Activated CD4-positive, alpha-beta memory T cell treated with anti-CD3 and anti-CD28 coated beads, Interleukin-2, amount 10 ng/mL, durations not matched to agents 7 days and 5 days (primary cell): Measurements from ENCODE around the gene NAP1L5. TPM values are rescaled to one million over a fixed set of nuclear protein-coding genes. Genes with fewer than 3 reads are reported as not detected.

ENCODE experiments used
- CTCF ChIA-PET: fragments of 350-600 bp; sonication (Branson Sonifier 250); formaldehyde crosslinking; loops from one replicate; lab custom pipeline; 2021; ENCODE audit warnings: antibody characterized with exemption, inconsistent platforms; lab: Charles Lee
- POLR2A ChIA-PET: fragments of 350-600 bp; sonication (Branson Sonifier 250); formaldehyde crosslinking; loops from one replicate; lab custom pipeline; 2021; ENCODE audit warnings: antibody characterized with exemption; lab: Charles Lee
- DNase-seq: peaks from one replicate; pipeline ENCODE4 v3.0.0-alpha.2; 2020
- H3K27ac Mint-ChIP-seq: one replicate; pipeline ENCODE4 v1.8.0; 2021; ENCODE audit warnings: mild to moderate bottlenecking, mixed read lengths
- H3K27me3 Mint-ChIP-seq: one replicate; pipeline ENCODE4 v1.8.0; 2021; ENCODE audit warnings: mixed read lengths
- H3K36me3 Mint-ChIP-seq: one replicate; pipeline ENCODE4 v1.8.0; 2021; ENCODE audit warnings: low read depth, mixed read lengths
- H3K4me1 Mint-ChIP-seq: one replicate; pipeline ENCODE4 v1.8.0; 2021; ENCODE audit warnings: mixed read lengths
- H3K4me3 Mint-ChIP-seq: one replicate; pipeline ENCODE4 v1.8.0; 2021; ENCODE audit warnings: mild to moderate bottlenecking, mixed read lengths
- H3K9me3 Mint-ChIP-seq: one replicate; pipeline ENCODE4 v1.8.0; 2021; ENCODE audit warnings: mixed read lengths
- total RNA-seq, 2 experiments: library from RNA; stranded (reverse); gene quantifications; one replicate each; pipeline ENCODE4 v1.2.3, GENCODE V29; 2021

The NAP1L5 gene
- total RNA-seq, 2 experiments from 2014 or later: 4.7 to 5.4 TPM

GRCh38 chr4:88719381-88719780 lies 21.8 kb upstream of the NAP1L5 start:
- no peaks in the 10 kb centered on the region for H3K4me1 Mint-ChIP-seq
- H3K4me3 Mint-ChIP-seq: no peak overlapping the region
- DNase-seq: no peak
- H3K27me3 Mint-ChIP-seq: no peaks in the 10 kb centered on the region
- no peak overlapping the region for H3K27ac Mint-ChIP-seq
- ChIA-PET CTCF (no interaction called here), POLR2A (no interaction called here)
- H3K9me3 Mint-ChIP-seq: peaks cover 19% of the 10 kb centered on the region
- peaks cover 37% of the 10 kb centered on the region for H3K36me3 Mint-ChIP-seq

- H3K36me3 Mint-ChIP-seq: peaks cover 44% of the 10 kb centered on the region
- H3K27me3 Mint-ChIP-seq: no peaks in the 10 kb centered on the region
- no peak overlapping the region for H3K27ac Mint-ChIP-seq
- ChIA-PET POLR2A (no interaction called here), CTCF (no interaction called here)
- no peak for DNase-seq
- no peak overlapping the region for H3K4me3 Mint-ChIP-seq
- peaks cover 19% of the 10 kb centered on the region for H3K9me3 Mint-ChIP-seq
- no peaks in the 10 kb centered on the region for H3K4me1 Mint-ChIP-seq
Observed at GRCh38 chr4:88718098-88718497, 20.5 kb upstream of the NAP1L5 start.

DNA sequence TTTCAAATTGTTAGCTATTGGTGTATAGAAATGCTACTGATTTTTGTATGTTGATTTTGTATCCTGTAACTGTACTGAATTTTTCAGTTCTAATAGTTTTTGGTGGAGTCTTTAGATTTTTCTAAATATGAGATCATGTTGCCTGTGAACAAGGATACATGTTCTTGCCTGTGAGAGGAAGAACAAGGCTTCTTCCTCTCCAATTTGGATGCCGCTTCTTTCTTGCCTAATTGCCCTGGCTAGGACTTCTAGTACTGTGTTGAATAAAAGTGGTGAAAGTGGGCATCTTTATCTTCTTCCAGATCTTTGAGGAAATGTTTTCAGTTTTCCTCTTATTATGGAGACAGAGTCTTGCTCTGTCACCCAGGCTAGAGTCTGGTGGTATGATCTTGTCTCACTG lies 16.2 kb upstream of the NAP1L5 start:
- POLR2A ChIA-PET: no interaction called here
- CTCF ChIA-PET: interaction anchor here (1.0 to 1.3 kb wide), 2 partner anchors 40 to 54 kb away, joined by 3 read pairs; no protein-coding TSS in a partner anchor
- peaks cover 59% of the 10 kb centered on the region for H3K36me3 Mint-ChIP-seq
- no peak overlapping the region for H3K4me3 Mint-ChIP-seq
- no peak overlapping the region for H3K27ac Mint-ChIP-seq
- H3K27me3 Mint-ChIP-seq: no peaks in the 10 kb centered on the region
- DNase-seq: no peak
- peaks cover 2% of the 10 kb centered on the region for H3K4me1 Mint-ChIP-seq
- H3K9me3 Mint-ChIP-seq: peaks cover 22% of the 10 kb centered on the region

DNA sequence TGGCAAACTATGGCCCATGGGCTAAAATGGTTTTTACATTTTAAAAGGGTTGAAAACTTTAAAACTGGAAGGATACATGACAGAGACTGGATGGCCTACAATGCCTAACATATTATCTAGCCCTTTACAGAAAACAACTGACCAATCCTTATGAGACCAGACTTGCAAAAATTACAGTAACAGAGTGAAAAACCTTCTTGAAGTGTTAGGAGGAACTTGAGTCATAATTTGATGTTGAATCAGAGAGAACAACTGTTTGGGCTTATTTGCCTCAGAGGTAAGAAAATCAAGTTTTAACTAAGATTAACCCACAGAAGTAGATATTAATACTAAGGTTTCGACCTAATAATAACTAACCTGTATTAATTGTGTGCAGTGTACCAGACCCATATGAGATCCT lies 12.4 kb upstream of the NAP1L5 start:
- no peak overlapping the region for H3K4me3 Mint-ChIP-seq
- ChIA-PET CTCF (no interaction called here), POLR2A (no interaction called here)
- H3K27me3 Mint-ChIP-seq: no peaks in the 10 kb centered on the region
- no peak overlapping the region for H3K27ac Mint-ChIP-seq
- DNase-seq: no peak
- H3K9me3 Mint-ChIP-seq: peaks cover 4% of the 10 kb centered on the region
- H3K4me1 Mint-ChIP-seq: peaks cover 2% of the 10 kb centered on the region
- H3K36me3 Mint-ChIP-seq: peaks cover 40% of the 10 kb centered on the region

GRCh38 chr4:88706574-88706973 lies 8.9 kb upstream of the NAP1L5 start:
- no peak overlapping the region for H3K27ac Mint-ChIP-seq
- H3K4me3 Mint-ChIP-seq: no peak overlapping the region
- H3K9me3 Mint-ChIP-seq: no peaks in the 10 kb centered on the region
- ChIA-PET POLR2A (no interaction called here), CTCF (interaction anchor here (1.3 kb wide), 1 partner anchor 316 kb away, joined by 3 read pairs; no protein-coding TSS in a partner anchor)
- DNase-seq: no peak
- H3K4me1 Mint-ChIP-seq: peaks cover 2% of the 10 kb centered on the region
- H3K36me3 Mint-ChIP-seq: peaks cover 24% of the 10 kb centered on the region
- no peaks in the 10 kb centered on the region for H3K27me3 Mint-ChIP-seq

GRCh38 chr4:88705805-88706492 lies 8.3 kb upstream of the NAP1L5 start:
- H3K9me3 Mint-ChIP-seq: no peaks in the 10 kb centered on the region
- no peak overlapping the region for H3K4me3 Mint-ChIP-seq
- no peak for DNase-seq
- ChIA-PET POLR2A (no interaction called here), CTCF (interaction anchor here (1.3 kb wide), 1 partner anchor 317 kb away, joined by 3 read pairs; no protein-coding TSS in a partner anchor)
- H3K27me3 Mint-ChIP-seq: no peaks in the 10 kb centered on the region
- peaks cover 24% of the 10 kb centered on the region for H3K36me3 Mint-ChIP-seq
- H3K4me1 Mint-ChIP-seq: peaks cover 2% of the 10 kb centered on the region
- no peak overlapping the region for H3K27ac Mint-ChIP-seq

DNA sequence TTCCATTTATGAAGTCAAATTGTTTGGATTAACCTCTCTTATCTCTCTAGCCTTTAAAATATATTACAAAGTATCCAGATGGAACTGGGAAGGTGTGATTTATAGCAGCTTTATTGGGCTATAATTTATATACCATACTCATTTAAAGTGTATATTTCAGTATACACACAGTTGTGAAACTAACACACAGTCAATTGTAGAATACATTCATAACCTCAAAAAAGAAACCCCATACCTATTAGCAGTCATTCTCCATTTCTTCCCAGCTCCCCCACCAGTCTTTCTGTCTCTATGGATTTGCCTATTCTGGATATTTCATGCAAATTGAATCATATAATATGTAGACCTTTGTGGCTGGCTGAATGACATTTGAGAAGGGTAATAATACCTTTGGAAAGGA lies 7.6 kb upstream of the NAP1L5 start:
- ChIA-PET POLR2A (no interaction called here), CTCF (no interaction called here)
- no peak overlapping the region for H3K27ac Mint-ChIP-seq

DNA sequence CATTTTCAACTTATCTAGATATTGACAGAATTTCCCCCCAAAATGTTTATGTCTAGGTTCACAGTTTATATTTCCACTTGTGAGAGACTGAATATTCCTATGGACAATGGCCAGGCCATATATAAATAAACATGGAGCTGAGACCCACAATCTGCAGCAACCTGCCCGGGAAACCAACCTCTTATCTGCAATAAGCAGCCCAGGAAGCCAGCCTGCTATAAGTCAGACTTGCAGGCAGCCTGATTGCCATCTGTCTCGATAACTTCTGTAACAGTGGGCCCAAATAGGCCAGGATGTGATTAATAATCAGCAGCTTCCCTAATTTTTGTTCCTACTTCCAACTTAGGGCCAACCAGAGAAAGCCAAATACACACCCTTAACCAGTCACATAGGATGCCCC lies 5.2 kb upstream of the NAP1L5 start:
- no peaks in the 10 kb centered on the region for H3K27me3 Mint-ChIP-seq
- H3K9me3 Mint-ChIP-seq: no peaks in the 10 kb centered on the region
- no peak overlapping the region for H3K27ac Mint-ChIP-seq
- peaks cover 6% of the 10 kb centered on the region for H3K4me1 Mint-ChIP-seq
- H3K36me3 Mint-ChIP-seq: peaks cover 23% of the 10 kb centered on the region
- POLR2A ChIA-PET: no interaction called here
- no peak overlapping the region for H3K4me3 Mint-ChIP-seq
- CTCF ChIA-PET: interaction anchor here (0.6 kb wide), 1 partner anchor 1913 kb away, joined by 3 read pairs; no protein-coding TSS in a partner anchor
- DNase-seq: no peak

More for the DNA sequence above, 7.6 kb upstream of the NAP1L5 start:
- no peaks in the 10 kb centered on the region for H3K9me3 Mint-ChIP-seq
- peaks cover 24% of the 10 kb centered on the region for H3K36me3 Mint-ChIP-seq
- peaks cover 2% of the 10 kb centered on the region for H3K4me1 Mint-ChIP-seq
- no peaks in the 10 kb centered on the region for H3K27me3 Mint-ChIP-seq
- H3K4me3 Mint-ChIP-seq: no peak overlapping the region
- no peak for DNase-seq

DNA sequence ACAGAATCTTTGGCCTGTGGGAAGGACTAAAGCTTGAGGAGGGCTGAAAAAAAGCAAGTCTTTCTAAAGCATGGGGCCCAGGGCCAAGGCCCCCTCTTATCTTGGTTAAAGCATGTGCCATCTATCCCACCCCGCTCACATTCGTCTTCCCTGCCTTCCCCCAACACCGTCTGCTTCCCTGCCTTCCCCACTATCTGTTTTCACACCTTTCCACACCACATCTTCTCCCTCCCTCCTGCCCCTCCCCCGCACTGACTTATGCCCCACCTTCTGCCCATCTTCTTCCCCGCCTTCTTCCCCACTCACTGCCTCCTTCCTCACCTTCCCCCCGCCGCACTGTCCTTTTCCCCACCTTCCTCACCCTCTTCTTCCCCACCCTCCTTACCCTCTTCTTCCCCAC lies 890 bp upstream of the NAP1L5 start:
- Mint-ChIP-seq H3K27ac (no peak overlapping the region), H3K36me3 (peaks cover 6% of the 10 kb centered on the region), H3K4me3 (no peak overlapping the region), H3K27me3 (no peaks in the 10 kb centered on the region), H3K9me3 (no peaks in the 10 kb centered on the region), H3K4me1 (peaks cover 13% of the 10 kb centered on the region)
- ChIA-PET POLR2A (interaction anchor here (1.0 kb wide), 1 partner anchor 105 kb away, joined by 3 read pairs; no protein-coding TSS in a partner anchor), CTCF (no interaction called here)
- no peak for DNase-seq

DNA sequence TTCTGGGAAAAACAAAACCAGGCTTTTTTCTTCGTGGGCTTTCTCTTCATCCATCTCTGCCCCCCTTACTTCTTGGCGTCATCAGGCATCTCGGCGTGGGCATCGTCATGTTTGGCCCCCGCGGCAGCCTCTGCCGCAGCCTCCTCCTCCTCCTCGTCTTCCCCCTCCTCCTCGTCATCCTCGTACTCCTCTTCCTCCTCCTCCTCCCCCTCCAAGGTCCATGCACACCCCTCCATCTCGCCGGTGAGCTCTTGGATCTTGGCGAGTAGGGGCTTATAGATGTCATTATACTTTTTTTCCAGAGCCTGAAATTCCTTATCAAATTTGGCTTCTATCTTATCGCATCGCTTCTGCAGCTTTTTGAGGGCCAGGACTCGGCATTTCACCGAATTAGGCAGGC lies 488 bp downstream of the NAP1L5 start:
- CTCF ChIA-PET: interaction anchor here (1.0 kb wide), 1 partner anchor 158 kb away, joined by 4 read pairs; no protein-coding TSS in a partner anchor
- H3K36me3 Mint-ChIP-seq: peaks cover 6% of the 10 kb centered on the region
- H3K27me3 Mint-ChIP-seq: no peaks in the 10 kb centered on the region
- POLR2A ChIA-PET: no interaction called here
- H3K9me3 Mint-ChIP-seq: no peaks in the 10 kb centered on the region
- H3K27ac Mint-ChIP-seq: no peak overlapping the region
- H3K4me1 Mint-ChIP-seq: peaks cover 13% of the 10 kb centered on the region
- peak overlapping the region; percentile 79 for H3K4me3 Mint-ChIP-seq
- no peak for DNase-seq

- no peak overlapping the region for H3K27ac Mint-ChIP-seq
- no peaks in the 10 kb centered on the region for H3K9me3 Mint-ChIP-seq
- peaks cover 13% of the 10 kb centered on the region for H3K4me1 Mint-ChIP-seq
- no peaks in the 10 kb centered on the region for H3K27me3 Mint-ChIP-seq
- ChIA-PET CTCF (interaction anchor here (1.2 to 1.6 kb wide), 2 partner anchors 37 to 157 kb away, joined by 4 to 7 read pairs; no protein-coding TSS in a partner anchor), POLR2A (interaction anchor here (1.4 kb wide), 1 partner anchor 40 kb away, joined by 3 read pairs; no protein-coding TSS in a partner anchor)
- DNase-seq: no peak
- peaks cover 6% of the 10 kb centered on the region for H3K36me3 Mint-ChIP-seq
- peak overlapping the region; percentile 79 for H3K4me3 Mint-ChIP-seq
Observed at GRCh38 chr4:88696630-88697029, 999 bp downstream of the NAP1L5 start.

GRCh38 chr4:88693792-88694191 lies 3.8 kb downstream of the NAP1L5 start:
- Mint-ChIP-seq H3K9me3 (no peaks in the 10 kb centered on the region), H3K27ac (no peak overlapping the region), H3K4me3 (no peak overlapping the region), H3K27me3 (no peaks in the 10 kb centered on the region), H3K36me3 (peaks cover 20% of the 10 kb centered on the region), H3K4me1 (peaks cover 12% of the 10 kb centered on the region)
- CTCF ChIA-PET: no interaction called here
- DNase-seq: no peak
- POLR2A ChIA-PET: no interaction called here

GRCh38 chr4:88690355-88690754 lies 7.3 kb downstream of the NAP1L5 start:
- no peak overlapping the region for H3K27ac Mint-ChIP-seq
- no peaks in the 10 kb centered on the region for H3K27me3 Mint-ChIP-seq
- CTCF ChIA-PET: interaction anchor here (0.6 kb wide), 1 partner anchor 514 kb away, joined by 5 read pairs; no protein-coding TSS in a partner anchor
- H3K36me3 Mint-ChIP-seq: peaks cover 40% of the 10 kb centered on the region
- H3K4me3 Mint-ChIP-seq: no peak overlapping the region
- no peak for DNase-seq
- POLR2A ChIA-PET: no interaction called here
- H3K9me3 Mint-ChIP-seq: no peaks in the 10 kb centered on the region
- no peaks in the 10 kb centered on the region for H3K4me1 Mint-ChIP-seq
